Activated T-helper 9 cell treated with anti-CD3 and anti-CD28 coated beads, Interleukin-2, amount 50 U/mL, for 16 hours (primary cell): ENCODE results near the gene CYFIP2.

ENCODE experiments used
- DNase-seq: peaks from one replicate; pipeline ENCODE4 v3.0.0-alpha.2; 2020; ENCODE audit warnings: low read depth

Gene CYFIP2

DNA sequence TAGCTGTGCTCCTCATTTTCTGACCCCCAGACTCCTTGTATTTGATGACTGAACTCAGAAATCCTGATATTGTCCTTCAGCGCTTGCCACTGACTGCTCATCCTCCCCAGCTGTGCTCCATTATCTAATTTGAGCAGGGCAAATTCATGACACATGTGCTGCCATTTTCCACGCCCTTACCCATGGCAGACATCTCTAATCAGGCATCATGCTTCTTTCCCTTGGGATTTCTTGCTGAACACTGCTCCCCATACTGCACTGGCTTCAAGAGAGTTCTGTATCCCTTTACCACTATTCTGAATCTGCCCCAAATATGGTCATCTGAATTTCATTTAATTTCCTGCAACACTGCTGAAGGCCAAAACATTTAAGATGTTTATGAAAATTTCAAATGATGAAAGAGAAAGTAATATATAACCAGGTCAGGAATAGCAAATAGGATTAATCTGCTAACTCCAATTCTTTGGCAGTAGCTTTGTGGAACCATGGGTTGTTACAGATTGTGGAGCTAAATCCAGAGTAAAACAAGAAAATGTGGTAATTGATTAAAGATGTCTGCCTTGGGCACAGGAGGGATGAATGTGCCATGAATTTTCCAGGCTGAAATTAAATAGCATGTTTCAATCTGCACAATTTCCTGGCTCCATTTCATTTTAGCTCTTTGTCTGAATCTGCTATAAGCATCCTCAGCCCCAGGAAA lies 93.6 kb downstream of the CYFIP2 start:
- no peak for DNase-seq

DNA sequence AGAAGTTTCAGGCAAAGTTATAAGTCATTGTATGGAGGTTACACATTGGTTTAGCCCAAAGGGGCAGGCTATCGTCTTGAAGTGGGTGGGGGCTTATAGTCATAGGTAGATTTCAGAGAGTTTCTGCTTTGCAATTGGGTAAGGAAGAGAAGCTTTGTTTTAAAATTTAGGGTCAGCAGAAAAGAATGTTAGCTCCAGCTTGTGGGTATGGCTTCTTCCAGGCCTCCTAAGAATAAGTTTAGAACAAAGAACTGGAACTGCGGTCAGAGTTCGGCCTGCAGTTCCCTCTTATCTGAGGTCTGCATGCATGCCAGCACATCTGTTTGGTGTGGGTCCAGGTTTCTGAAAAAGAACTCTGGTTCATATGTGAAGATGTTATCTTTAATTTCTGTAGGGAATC lies 96.1 kb downstream of the CYFIP2 start:
- DNase-seq, result no peak

DNA sequence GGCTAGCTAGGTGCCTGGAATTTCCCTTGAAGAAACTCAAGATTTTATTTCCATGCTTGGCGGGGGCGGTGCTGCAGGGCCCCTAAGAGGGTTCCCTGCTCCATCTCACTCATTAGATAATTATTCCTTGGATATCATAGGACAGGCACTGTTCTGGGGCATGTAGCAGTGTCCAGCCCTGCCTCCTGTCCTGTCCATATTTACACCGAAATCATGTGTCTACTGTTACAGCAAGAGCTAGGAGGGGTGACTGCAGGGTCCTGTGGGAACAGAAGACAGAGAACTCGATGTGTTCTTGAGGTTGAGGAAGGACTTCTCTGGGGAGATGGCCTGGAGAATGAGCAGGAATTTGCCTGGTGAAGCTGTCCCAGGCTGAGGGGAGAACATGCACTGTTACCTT lies 96.6 kb downstream of the CYFIP2 start:
- no peak for DNase-seq

DNA sequence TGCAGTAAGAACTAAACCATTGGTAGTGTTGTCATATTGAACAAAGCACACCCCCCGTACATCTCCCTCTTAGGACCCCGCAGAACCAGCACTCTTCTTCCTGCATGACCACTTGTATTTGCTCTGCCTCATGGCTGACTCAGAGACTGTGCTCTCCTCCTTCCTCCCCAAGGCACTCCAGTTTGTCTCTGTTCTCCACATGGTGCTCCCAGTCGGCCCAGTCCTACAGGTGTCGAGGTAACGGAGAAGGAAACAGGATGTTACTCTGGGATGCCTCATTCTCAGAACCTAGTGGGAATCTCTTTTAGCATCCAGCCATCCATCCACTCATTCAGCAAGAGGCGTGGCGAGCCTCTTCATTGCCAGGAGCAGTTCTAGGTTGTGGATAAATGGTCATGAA lies 97.1 kb downstream of the CYFIP2 start:
- DNase-seq, result no peak

DNA sequence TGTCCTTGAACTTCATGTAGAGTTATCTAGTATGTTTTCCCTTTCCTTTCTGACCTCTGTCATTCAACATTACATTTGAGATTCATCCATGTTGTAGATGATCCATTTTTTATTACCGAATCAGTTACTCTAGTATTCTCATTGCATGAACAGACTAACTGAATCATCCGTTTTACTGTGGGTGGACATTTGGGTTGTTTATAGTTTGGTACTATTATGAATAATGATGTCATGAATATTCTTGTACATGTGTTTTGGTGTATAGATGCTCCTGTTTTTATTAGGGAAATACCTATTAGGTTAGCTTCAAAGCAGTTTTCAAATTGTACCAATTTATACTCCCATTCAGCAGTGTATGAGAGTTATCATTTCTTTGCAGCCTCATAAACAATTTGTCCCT lies 99.8 kb downstream of the CYFIP2 start:
- DNase-seq, result no peak

DNA sequence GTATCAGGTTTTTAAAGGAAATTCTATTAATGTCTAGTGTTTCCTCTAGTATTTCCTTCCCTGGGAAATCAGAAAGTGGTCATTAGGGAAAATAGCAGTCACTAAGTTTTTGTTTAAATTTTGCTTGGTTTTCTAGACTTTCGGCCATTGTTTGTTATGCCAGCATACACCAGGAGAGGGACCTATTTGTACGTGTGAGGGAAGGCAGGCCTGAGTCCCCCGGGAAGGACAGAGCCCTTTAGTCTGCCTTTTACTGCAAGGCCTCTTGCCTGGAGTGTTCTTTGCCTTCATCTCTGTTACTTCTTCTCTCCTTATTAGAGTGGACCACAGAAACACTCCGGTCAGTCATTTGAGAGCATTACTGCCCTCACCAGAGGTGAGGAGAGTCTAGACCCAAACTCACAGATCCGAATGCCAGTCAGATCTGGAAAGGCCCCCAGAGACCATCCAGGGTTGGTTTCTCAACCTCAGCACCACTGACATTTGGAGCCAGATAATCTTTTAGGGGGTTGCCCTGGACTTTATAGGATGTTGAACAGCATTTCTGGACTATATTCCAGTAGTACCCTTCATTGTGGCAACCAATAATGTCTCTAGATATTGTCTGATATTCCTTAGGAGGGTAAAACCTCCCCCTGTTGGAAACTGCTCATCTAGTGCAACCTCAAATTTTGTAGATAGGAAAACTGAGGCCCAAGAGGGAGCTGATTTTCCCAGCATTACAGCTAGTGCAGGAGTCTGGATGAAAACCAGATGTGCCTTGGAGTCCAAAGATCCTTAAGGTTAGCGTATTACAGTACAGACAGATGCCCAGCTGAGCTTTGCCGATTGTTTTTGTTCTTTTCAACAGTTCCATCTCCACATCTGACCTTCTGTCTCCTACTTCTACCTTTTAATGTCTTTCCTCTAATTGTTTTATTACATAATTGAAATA lies 101.1 kb downstream of the CYFIP2 start:
- no peak for DNase-seq

DNA sequence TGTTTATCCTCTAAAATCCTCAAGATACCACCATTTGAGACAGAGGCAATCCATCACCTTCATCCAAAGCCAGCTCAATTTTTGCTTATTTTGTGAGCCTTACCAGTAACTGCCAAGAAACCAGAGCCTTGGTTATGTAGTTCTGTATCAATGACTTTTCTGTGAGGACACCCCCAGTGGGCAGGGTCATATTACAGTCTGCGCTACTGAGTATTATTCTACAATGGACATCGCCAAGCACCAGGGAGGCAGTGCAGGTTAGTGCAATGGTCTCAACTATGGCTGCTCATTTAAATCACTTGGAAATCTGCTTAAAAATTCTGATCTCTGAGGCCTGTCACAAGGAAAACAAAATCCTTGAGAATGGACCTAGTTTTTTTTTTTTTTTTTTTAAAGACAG lies 103.6 kb downstream of the CYFIP2 start:
- no peak for DNase-seq

DNA sequence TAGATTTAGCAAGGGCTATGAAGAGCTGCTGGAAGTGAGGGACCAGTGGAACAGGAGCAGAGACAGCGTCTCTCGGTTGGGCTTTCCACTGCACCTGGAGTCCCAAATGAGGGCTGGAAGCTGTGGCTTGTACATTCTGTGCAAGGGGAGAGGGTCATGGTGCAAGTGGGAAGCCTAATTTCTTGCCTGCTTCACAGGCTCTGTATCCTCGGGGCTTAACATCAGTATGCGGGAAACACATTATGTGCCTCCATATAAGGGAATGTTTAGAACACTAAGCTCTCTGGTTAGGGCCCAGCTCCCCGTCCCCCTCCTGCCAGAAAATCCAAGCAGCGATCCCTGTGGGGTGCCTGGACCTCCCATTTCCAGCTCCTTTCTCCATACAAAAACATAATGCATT lies 105.0 kb downstream of the CYFIP2 start:
- no peak for DNase-seq

DNA sequence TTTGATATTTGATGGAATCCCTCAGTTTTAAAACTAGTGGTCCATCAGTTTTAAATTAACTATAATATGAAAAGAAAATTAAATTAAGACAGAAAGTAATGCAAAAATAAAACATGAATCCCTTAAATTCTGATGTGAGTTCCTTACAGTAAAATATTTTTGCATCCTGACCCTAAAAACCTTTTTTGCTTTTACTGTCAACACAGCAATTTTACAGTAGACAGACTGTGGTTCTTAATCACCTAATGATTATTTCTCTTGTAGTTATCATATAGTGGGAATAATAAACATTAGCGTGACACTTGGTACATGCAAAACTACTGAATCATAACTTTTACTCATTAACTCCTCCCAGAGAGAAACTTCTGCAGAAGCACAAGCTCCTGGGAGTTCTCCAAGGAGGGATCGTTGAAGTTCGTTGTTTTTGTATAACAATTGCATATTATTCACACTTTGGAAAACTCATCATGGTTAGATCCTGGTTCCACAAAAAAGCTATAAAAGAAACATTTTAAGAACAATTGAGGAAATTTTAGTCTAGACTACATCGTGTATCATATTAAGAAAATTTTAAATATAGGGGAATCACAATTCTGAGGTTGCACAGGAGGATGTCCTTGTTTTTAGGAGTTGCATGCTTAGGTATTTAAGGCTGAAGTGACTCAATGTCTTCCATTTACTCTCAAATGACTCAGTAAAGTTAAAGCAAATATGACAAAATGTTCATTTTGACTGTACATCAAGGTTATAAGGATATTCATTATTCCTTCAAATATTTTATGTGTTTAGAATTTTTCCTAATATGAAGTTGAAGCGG lies 105.9 kb downstream of the CYFIP2 start:
- no peak for DNase-seq

DNA sequence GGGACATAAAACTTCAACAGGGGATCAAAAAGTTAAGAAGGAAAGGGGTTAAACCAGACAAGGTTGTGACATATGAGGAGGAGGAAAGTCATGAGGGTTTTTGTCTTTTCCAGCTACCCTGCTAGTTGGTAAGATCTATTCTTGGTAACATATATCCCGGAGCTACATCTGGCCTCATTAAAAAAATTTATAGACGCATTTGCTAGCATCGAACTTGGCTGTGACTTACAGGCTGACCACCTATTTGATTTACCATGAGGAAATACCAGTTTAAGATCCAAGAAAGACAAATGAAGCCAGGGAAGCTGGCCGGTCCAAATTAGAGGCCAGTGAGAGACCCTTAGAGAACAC lies 106.5 kb downstream of the CYFIP2 start:
- DNase-seq, result no peak

DNA sequence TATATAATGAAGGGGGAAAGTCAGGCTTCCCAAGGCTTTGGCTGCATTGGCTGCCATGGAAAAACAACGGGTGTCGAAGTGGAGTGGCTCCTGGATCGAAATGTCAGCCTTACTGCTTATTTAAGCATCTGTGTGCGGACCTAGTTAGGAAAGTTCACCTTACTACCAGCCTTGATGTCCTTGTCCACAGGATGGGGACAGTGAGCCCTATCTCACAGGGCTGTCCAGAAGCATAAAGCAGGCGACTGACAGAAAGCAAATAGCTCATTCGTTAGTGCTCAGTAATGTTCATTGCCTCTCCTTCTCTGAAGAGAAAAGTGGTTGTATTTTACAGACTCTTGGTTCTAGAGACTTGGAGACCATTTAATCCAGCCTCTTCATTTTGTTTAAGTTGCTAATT lies 112.6 kb downstream of the CYFIP2 start:
- DNase-seq, result no peak

DNA sequence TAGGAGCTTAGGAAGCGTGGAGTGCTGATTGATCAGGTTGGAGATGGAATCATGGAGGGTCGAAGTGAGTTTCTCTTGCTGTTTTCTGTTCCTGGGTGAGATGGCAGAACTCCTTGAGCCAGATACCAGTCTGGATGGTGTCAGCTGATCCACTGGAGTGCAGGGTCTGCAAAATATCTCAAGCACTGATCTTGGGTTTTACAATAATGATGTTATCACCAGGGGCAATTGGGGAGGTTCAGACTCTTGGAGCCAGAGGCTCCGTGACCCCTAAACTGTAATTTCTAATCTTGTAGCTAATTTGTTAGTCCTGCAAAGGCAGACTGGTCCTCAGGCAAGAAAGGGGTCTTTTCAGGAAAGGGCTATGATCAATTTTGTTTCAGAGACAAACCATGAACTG lies 114.1 kb downstream of the CYFIP2 start:
- DNase-seq, result no peak

DNA sequence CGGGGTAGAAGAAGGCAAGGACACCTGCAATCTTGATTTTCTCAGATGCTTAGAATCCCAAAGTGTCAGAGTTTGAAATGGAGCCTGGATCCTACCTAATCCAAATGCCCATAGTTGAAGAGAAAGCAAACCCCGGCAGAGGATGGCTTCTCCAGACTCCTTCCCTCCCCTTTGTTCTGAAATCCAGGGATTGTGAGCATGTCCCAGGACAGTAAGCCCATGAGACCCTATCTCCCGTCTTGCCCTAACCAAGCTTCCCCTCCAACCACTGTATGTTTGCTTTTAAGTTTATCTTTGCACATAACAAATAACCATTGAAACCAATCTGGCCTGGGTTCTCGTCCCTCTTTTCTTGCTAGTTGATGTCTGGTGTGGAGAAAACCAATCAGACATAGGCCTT lies 115.8 kb downstream of the CYFIP2 start:
- DNase-seq, result no peak

DNA sequence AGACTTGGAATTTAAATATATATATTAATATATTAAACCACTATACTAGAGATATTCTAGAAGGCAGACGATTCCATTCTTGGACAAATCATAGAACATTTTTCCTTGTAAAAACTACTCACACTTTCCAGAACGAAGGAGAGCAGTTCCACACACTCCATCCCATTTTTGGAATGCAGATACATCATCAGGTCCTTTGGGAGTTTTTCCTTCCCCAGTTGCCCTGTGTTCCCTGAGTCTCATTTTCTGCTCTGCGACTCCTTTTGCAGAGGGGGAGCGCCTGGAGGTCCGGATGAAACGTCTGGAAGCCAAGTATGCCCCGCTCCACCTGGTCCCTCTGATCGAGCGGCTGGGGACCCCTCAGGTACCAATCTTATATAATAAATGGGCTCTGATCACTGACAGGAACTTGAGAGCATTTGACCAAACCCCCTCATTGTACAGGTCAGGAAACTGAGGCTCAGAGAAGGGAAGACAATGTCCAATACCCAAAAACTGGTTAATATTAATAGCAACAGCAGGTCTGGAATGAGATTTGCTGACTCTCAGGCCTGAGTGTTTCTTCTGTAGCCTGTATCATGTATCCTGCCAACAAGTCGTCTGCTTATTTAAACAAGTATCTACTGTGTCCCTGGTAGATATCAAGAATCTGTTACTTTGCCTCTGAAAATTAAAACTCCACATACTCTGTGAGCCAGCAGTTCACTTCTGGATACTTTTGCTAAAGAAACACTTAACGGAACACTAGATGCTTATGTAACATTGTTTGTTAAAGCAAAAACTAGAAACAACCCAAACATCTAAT lies 117.3 kb downstream of the CYFIP2 start:
- DNase-seq, result no peak

DNA sequence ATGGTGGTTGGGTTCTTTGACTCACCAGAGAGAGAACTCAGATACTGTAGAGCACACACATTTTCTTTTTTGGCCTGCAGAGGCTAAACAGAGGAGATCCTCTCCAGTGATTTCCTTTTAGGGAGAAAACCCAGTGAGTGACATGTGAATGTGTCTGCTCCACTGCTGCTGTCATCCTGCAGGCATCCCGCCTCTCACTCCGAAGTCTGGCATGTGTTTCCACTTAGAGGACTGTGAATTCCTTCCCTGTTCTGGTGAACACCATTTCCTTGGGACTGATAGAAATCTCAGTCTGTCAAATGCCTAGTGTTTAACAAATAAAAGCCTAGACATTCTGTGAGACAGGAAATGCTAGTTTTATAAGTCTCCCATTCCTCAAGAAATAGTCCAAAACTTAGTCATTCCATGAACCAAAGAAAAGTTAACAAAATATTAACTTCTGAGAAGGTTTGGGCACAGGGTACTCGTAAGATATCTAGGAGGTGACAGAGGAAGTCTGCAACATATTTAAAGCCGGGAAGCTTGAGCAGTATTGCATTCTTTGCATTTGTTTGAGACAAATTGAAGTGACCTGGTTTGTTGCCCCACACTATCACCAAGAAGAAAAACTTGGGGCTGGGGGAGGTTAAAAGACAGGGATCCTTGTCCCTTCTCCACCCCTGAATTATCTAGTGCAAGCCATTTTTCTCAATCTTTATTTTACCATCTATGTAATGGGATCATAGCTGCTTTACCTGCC lies 119.2 kb downstream of the CYFIP2 start:
- DNase-seq, result no peak

DNA sequence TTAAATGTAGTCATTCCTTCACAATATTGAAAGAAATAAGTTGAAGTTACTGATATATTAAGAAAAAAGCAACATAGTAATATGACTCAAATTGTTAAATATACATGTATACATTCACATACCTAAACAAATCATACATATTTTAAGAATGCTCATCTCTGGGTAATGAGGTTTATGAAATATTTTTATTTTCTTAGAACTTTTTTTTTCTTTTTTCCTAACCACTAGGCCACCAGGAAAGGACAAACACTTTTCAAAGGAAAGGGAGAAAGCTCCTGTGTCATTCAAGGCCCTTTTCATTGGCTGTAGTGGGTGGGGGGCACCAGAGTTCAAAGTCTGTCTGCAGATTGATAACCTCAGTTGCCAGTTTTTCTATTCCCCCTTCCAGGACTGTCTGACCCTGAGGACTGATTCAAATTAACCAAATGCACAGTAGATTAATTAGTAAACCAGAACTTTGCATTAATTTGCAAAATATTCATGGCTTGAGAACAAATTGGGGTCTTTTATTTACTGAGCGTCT lies 121.2 kb downstream of the CYFIP2 start:
- DNase-seq, result no peak

DNA sequence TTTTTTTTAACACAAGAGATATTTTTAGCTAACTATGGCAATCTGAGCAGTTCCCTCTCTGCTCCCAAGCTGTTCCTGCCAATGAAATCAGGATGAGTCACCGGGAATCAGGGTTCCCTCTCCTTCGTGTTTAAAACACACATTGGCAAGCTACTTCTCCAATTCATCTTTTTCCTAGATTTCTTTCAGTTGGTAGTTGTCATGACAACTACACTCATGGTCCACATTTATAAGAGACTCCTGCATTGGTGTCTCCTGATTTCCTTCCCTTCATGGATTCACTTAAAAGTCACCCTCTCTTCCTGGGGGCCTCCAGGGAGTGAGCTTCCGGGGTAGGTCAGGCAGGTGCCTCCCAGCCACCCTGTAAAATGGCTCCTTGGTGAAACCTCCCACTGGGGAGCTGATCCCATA lies 121.8 kb downstream of the CYFIP2 start:
- DNase-seq, result no peak

DNA sequence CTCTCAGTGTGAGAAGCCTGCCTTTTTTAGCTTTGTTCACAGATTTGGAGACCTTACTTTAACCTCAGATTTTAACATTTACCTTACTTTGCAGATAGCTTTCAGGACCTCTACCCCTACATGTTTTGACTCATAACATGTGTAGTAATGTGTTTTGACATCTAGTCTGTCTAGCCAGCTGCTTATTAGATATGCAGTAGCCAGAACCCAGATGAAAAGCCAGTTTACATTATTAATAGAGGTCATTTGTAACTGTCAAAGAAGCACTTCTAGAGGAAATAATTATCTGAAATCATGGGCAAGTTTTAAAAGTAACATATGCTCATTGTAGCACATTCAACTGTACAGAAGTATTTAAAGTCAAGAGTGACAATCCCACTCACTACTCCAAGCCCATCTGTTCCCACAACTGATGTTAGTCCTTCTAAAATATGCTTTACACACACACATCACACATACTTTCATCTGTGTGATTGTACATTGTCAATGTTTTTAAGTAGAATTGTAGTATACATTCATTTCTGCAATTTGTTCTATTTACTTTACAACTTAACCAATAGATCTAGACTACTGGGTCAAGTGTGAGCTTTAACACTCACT lies 122.3 kb downstream of the CYFIP2 start:
- DNase-seq, result no peak

DNA sequence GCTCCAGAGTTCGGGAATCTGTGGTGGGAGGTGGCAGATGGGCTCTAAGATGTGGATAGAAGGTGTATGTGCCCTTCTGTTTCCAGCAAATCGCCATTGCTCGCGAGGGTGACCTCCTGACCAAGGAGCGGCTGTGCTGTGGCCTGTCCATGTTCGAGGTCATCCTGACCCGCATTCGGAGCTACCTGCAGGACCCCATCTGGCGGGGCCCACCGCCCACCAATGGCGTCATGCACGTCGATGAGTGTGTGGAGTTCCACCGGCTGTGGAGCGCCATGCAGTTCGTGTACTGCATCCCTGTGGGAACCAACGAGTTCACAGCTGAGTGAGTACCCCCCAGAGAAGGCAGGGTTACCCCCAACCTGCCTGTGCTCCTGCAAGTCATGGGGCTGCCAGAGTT lies 123.2 kb downstream of the CYFIP2 start:
- no peak for DNase-seq

DNA sequence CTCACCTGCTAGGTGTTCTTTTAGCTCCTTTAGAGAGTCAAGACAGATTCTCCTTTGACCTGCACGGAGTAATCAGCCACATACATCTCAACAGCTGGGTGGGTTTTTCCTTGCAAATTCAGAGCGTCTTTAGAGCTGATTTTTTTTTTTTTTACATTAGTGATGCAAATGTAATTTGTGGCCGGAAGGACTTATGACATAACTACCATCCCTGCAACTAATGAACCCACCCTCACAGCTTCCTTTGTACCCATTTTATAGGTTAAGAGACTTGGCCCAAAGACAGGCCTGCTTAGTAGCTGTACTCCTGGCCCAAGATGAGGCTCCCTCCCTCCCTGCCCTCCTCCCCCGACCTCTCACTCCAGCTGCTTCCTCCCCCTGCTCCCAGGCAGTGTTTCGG lies 124.2 kb downstream of the CYFIP2 start:
- no peak for DNase-seq
